Stimulated activated CD8-positive, alpha-beta memory T cell treated with anti-CD3 and anti-CD28 coated beads, Interleukin-4, amount 100 ng/mL, for 48 hours (primary cell): Measurements from ENCODE around the gene OR2W1.

ENCODE experiments used
- DNase-seq: peaks from one replicate; pipeline ENCODE4 v3.0.0-alpha.2; 2020

The OR2W1 gene

GRCh38 chr6:29045075-29045474, at the start of gene OR2W1:
OR2W1 (minus strand) TSS chr6:29045175; CDS start chr6:29045175, 0 bp downstream.
- DNase-seq: no peak

GRCh38 chr6:29092957-29093356, 48.0 kb upstream of the OR2W1 start:
- DNase-seq: no peak

GRCh38 chr6:29087213-29087612, 42.2 kb upstream of the OR2W1 start, which contains the start of gene OR2B3:
OR2B3 (minus strand) TSS chr6:29087313; CDS start chr6:29087248, 65 bp downstream.
- no peak for DNase-seq

GRCh38 chr6:29082457-29082856, 37.5 kb upstream of the OR2W1 start:
- no peak for DNase-seq

GRCh38 chr6:29081312-29081711, 36.3 kb upstream of the OR2W1 start:
- no peak for DNase-seq

GRCh38 chr6:29079203-29079602, 34.2 kb upstream of the OR2W1 start:
- no peak for DNase-seq

- DNase-seq: peak; percentile 23
These were observed 27.1 kb upstream of the OR2W1 start for GRCh38 chr6:29071831-29072723.

- no peak for DNase-seq
These were observed 6.7 kb upstream of the OR2W1 start for GRCh38 chr6:29051680-29052079.

GRCh38 chr6:29035951-29036350, 9.0 kb downstream of the OR2W1 start:
- no peak for DNase-seq

- no peak for DNase-seq
These were observed 16.2 kb downstream of the OR2W1 start for GRCh38 chr6:29028821-29029220.

GRCh38 chr6:29025927-29026585, 18.9 kb downstream of the OR2W1 start:
- no peak for DNase-seq

- DNase-seq: no peak
These were observed 23.5 kb downstream of the OR2W1 start for GRCh38 chr6:29021434-29021833.

- no peak for DNase-seq
These were observed 25.3 kb downstream of the OR2W1 start for GRCh38 chr6:29019629-29020028.

- no peak for DNase-seq
These were observed 27.6 kb downstream of the OR2W1 start for GRCh38 chr6:29017428-29017802.

GRCh38 chr6:29016559-29017427, 28.2 kb downstream of the OR2W1 start:
- peak; percentile 90 for DNase-seq

- DNase-seq: no peak
These were observed 30.0 kb downstream of the OR2W1 start for GRCh38 chr6:29014729-29015608.

- DNase-seq: peak; percentile 61
These were observed 33.7 kb downstream of the OR2W1 start for GRCh38 chr6:29011276-29011734.

GRCh38 chr6:29009358-29009757, 35.6 kb downstream of the OR2W1 start:
- no peak for DNase-seq

GRCh38 chr6:29008089-29008488, 36.9 kb downstream of the OR2W1 start:
- no peak for DNase-seq

GRCh38 chr6:29005183-29005885, 39.6 kb downstream of the OR2W1 start, which contains the start of gene ZNF311:
ZNF311 (minus strand) TSS chr6:29005315; CDS start chr6:29003954, 1,361 bp downstream.
- peak; percentile 52 for DNase-seq

- DNase-seq: no peak
These were observed 48.0 kb downstream of the OR2W1 start for GRCh38 chr6:28996844-28997510.
